ENCODE data around the gene PTPN23.

The PTPN23 gene

GRCh38 chr3:47443611-47443995, 62.8 kb downstream of the PTPN23 start:
- Histone ChIP-seq H3K79me2 (ENCODE audit: control insufficient read depth, low read length) (peaks cover 68% of the 10 kb centered on the region), H3K4me2 (ENCODE audit: low read length) (no peak overlapping the region), H4K20me1 (ENCODE audit: control insufficient read depth, insufficient read depth, low read depth, low read length) (no peaks in the 10 kb centered on the region), H3K27ac (ENCODE audit: low read depth, low read length) (no peak overlapping the region), H3K9me2 (replicated peaks; ENCODE audit: control insufficient read depth, low read length) (no peaks in the 10 kb centered on the region), H3K36me3 (ENCODE audit: control insufficient read depth, low read length) (peaks cover 31% of the 10 kb centered on the region), H3K9me3 (ENCODE audit: control insufficient read depth, insufficient read depth, low read length) (no peaks in the 10 kb centered on the region), H3K4me3 (ENCODE audit: low read length) (no peak overlapping the region), H3K4me1 (ENCODE audit: control insufficient read depth, low read length) (no peaks in the 10 kb centered on the region), H3K27me3 (ENCODE audit: control insufficient read depth, low read length) (no peaks in the 10 kb centered on the region), H3F3A (ENCODE audit: control insufficient read depth, insufficient read depth) (no peaks in the 10 kb centered on the region)
- no peak for TF ChIP-seq EZH2phosphoT487 (IDR thresholded peaks at IDR 0.05; ENCODE audit: borderline replicate concordance, low read length)
- TF ChIP-seq, protein P1, sequence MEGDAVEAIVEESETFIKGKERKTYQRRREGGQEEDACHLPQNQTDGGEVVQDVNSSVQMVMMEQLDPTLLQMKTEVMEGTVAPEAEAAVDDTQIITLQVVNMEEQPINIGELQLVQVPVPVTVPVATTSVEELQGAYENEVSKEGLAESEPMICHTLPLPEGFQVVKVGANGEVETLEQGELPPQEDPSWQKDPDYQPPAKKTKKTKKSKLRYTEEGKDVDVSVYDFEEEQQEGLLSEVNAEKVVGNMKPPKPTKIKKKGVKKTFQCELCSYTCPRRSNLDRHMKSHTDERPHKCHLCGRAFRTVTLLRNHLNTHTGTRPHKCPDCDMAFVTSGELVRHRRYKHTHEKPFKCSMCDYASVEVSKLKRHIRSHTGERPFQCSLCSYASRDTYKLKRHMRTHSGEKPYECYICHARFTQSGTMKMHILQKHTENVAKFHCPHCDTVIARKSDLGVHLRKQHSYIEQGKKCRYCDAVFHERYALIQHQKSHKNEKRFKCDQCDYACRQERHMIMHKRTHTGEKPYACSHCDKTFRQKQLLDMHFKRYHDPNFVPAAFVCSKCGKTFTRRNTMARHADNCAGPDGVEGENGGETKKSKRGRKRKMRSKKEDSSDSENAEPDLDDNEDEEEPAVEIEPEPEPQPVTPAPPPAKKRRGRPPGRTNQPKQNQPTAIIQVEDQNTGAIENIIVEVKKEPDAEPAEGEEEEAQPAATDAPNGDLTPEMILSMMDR (IDR thresholded peaks at IDR 0.05; ENCODE audit: low read depth, low read length, poor library complexity, severe bottlenecking): no peak

- Histone ChIP-seq H3F3A (ENCODE audit: control insufficient read depth, insufficient read depth) (no peaks in the 10 kb centered on the region), H3K4me1 (ENCODE audit: control insufficient read depth, low read length) (no peaks in the 10 kb centered on the region), H3K27me3 (ENCODE audit: control insufficient read depth, low read length) (no peaks in the 10 kb centered on the region), H3K27ac (ENCODE audit: low read depth, low read length) (no peak overlapping the region), H3K9me3 (ENCODE audit: control insufficient read depth, insufficient read depth, low read length) (no peaks in the 10 kb centered on the region), H3K9me2 (replicated peaks; ENCODE audit: control insufficient read depth, low read length) (no peaks in the 10 kb centered on the region), H3K4me2 (ENCODE audit: low read length) (no peak overlapping the region), H3K36me3 (ENCODE audit: control insufficient read depth, low read length) (peaks cover 31% of the 10 kb centered on the region), H3K4me3 (ENCODE audit: low read length) (no peak overlapping the region), H4K20me1 (ENCODE audit: control insufficient read depth, insufficient read depth, low read depth, low read length) (no peaks in the 10 kb centered on the region), H3K79me2 (ENCODE audit: control insufficient read depth, low read length) (peaks cover 73% of the 10 kb centered on the region)
- no peak for TF ChIP-seq EZH2phosphoT487 (IDR thresholded peaks at IDR 0.05; ENCODE audit: borderline replicate concordance, low read length)
- TF ChIP-seq, protein P1 (IDR thresholded peaks at IDR 0.05; ENCODE audit: low read depth, low read length, poor library complexity, severe bottlenecking): no peak
Observed at GRCh38 chr3:47444103-47444502, 63.3 kb downstream of the PTPN23 start.

GRCh38 chr3:47452453-47453215, 71.8 kb downstream of the PTPN23 start:
- TF ChIP-seq, protein P1 (IDR thresholded peaks at IDR 0.05; ENCODE audit: low read depth, low read length, poor library complexity, severe bottlenecking): no peak
- TF ChIP-seq EZH2phosphoT487 (IDR thresholded peaks at IDR 0.05; ENCODE audit: borderline replicate concordance, low read length): no peak
- no peak overlapping the region for H3K27ac ChIP-seq (ENCODE audit: low read depth, low read length)
- H3K79me2 ChIP-seq (ENCODE audit: control insufficient read depth, low read length): peaks cover 78% of the 10 kb centered on the region
- H3F3A ChIP-seq (ENCODE audit: control insufficient read depth, insufficient read depth): no peaks in the 10 kb centered on the region
- H3K9me2 ChIP-seq (replicated peaks; ENCODE audit: control insufficient read depth, low read length): no peaks in the 10 kb centered on the region
- no peak overlapping the region for H3K4me3 ChIP-seq (ENCODE audit: low read length)
- no peak overlapping the region for H3K4me2 ChIP-seq (ENCODE audit: low read length)
- no peaks in the 10 kb centered on the region for H3K36me3 ChIP-seq (ENCODE audit: control insufficient read depth, low read length)
- no peaks in the 10 kb centered on the region for H3K27me3 ChIP-seq (ENCODE audit: control insufficient read depth, low read length)
- H4K20me1 ChIP-seq (ENCODE audit: control insufficient read depth, insufficient read depth, low read depth, low read length): peaks cover 5% of the 10 kb centered on the region; the same call in 1 of the 2 replicates
- no peaks in the 10 kb centered on the region for H3K9me3 ChIP-seq (ENCODE audit: control insufficient read depth, insufficient read depth, low read length)
- H3K4me1 ChIP-seq (ENCODE audit: control insufficient read depth, low read length): no peaks in the 10 kb centered on the region
